K562 (cell line): ENCODE data around the gene GABRB1. TPM values are rescaled to one million over a fixed set of nuclear protein-coding genes. Genes with fewer than 3 reads are reported as not detected.

Experiments used
- GTF2F1 ChIP-seq: IDR thresholded peaks from 2 replicates; pipeline ENCODE4 v1.6.1; 2011; ENCODE audit warnings: low read depth, low read length, improper control_type of control experiment
- PRDM10 ChIP-seq: fragments of 450-650 bp; IDR thresholded peaks from 2 replicates; pipeline ENCODE4 v1.6.1; 2018; ENCODE audit not compliant: partially characterized antibody
- SP2 ChIP-seq: IDR thresholded peaks from 2 replicates; pipeline ENCODE4 v1.6.1; 2011; ENCODE audit warnings: mild to moderate bottlenecking, low read depth, low read length, moderate library complexity; ENCODE audit not compliant: poor library complexity, severe bottlenecking; ENCODE audit errors: extremely low read depth
- ZBTB33 ChIP-seq: sonication (generic); formaldehyde crosslinking; IDR thresholded peaks from 2 replicates; pipeline ENCODE4 v1.8.1; 2023; ENCODE audit warnings: mild to moderate bottlenecking, missing genetic modification reagents
- ZBTB8A ChIP-seq: fragments of 450-650 bp; IDR thresholded peaks from 2 replicates; pipeline ENCODE4 v1.6.1; 2018; ENCODE audit warnings: mild to moderate bottlenecking, moderate library complexity; ENCODE audit not compliant: partially characterized antibody
- polyA plus RNA-seq, 8 experiments: library from polyadenylated mRNA; depleted of rRNA in 4 of 8; stranded (reverse) in 5 of 8; unstranded in 3 of 8; fragments of >200 nt; fragmentation: Nextera tagmentation in 2 of 8; fragmentation: Illumina TruSeq in 1 of 8; extraction: Ambion mirVana in 2 of 8; extraction: Trizol in 1 of 8; gene quantifications; 2 replicates each; pipeline versions ENCODE4 v1.2.1 to v1.2.3, GENCODE V29; 2011 to 2014; ENCODE audit warnings: inconsistent platforms in 1 of 8, missing spikeins in 1 of 8
- total RNA-seq, 7 experiments: library from RNA; depleted of rRNA in 6 of 7; stranded (reverse); fragments of >200 nt in 6 of 7; fragmentation: Illumina TruSeq in 2 of 7; extraction: Trizol in 2 of 7; gene quantifications; 2 replicates each; pipeline versions ENCODE4 v1.2.1 to v1.2.3, GENCODE V29; 2011 to 2021; ENCODE audit warnings: low replicate concordance in 1 of 7

The GABRB1 gene
- total and polyA plus RNA-seq, 9 of the 15 experiments (the other 6 are each of a cell fraction or from before 2014, with no cell fraction given): not detected

DNA sequence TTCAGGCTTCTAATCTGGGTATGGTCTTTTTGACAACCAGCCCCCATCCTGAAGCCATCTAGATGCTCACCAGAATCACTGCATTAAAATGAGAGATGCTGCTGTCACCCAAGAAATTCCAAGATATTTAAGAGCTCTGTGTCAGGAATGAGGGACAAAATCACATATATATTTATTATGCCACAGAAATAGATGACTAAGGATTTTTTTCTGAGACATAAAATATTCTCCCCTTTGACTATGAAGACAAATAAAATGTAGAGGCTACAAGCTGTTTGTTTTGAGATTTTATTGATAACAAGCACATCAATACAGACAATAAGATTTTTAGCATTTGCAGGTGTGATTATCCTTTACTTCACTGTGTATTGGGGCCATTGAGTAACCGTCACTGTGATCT lies 354.8 kb downstream of the GABRB1 start (continued):
- TF ChIP-seq SP2 (no peak), ZBTB33 (CRISPR knock-in tag) (no peak), GTF2F1 (no peak), ZBTB8A (no peak), PRDM10 (no peak)
